Bone marrow (tissue), 2 donors: Measurements from ENCODE around the gene RDX.

ENCODE experiments used
- DNase-seq, 2 donors: peaks; one replicate each; lab custom pipeline; 2025; lab: John Stamatoyannopoulos, UW

RDX gene

GRCh38 chr11:110130642-110131238 lies 165.7 kb downstream of the RDX start:
- DNase-seq = no peak

GRCh38 chr11:110128161-110128560 lies 168.3 kb downstream of the RDX start:
- DNase-seq = no peak

- no peak for DNase-seq
Measured at GRCh38 chr11:110126936-110127335, 169.5 kb downstream of the RDX start.

GRCh38 chr11:110125632-110126031 lies 170.8 kb downstream of the RDX start:
- DNase-seq = no peak
